Activated CD8-positive, alpha-beta memory T cell treated with anti-CD3 and anti-CD28 coated beads for 24 hours (primary cell): ENCODE measurements around the gene SOX21.

Experiments
- DNase-seq: peaks from one replicate; pipeline ENCODE4 v3.0.0-alpha.2; 2020

SOX21 gene

DNA sequence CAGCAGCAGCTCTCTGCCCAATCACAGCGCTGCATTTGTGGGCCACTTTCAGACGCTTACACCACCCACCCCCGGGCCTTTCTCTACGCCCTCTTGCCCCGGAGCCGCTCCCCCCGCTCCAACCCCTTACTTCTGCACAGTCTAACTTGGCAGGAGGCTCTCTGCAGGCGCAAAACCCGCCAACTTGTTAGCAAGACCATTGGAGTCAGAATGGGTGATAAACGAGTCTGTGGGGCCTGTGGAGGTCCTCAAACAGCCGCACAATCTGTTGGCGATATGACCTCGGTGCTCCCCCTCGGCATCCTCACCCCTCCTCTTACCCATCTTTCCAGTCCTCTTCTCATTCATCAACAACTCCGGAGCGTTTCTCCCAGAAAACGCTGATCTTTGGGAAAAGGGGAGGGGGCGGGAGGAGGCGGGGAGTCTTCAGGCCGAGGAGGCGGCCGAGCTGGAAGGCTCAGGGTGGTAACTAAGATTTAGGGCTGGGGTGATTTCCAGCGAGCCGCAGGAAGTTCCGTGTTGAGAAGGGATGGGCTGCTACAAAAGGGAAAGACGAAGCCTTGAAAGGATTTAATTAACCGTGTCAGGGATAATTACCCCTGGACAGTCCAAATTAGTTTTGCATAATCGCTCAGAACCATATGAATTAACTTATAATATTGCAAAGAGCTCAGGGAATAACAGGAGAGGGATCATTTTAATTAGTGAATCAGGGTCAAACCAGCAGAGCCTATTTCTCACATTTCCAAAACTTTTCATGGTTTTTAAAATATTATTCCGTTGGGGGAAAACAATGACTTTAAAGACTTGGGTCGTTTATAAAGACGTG is 4.1 kb downstream of the SOX21 start:
- no peak for DNase-seq

DNA sequence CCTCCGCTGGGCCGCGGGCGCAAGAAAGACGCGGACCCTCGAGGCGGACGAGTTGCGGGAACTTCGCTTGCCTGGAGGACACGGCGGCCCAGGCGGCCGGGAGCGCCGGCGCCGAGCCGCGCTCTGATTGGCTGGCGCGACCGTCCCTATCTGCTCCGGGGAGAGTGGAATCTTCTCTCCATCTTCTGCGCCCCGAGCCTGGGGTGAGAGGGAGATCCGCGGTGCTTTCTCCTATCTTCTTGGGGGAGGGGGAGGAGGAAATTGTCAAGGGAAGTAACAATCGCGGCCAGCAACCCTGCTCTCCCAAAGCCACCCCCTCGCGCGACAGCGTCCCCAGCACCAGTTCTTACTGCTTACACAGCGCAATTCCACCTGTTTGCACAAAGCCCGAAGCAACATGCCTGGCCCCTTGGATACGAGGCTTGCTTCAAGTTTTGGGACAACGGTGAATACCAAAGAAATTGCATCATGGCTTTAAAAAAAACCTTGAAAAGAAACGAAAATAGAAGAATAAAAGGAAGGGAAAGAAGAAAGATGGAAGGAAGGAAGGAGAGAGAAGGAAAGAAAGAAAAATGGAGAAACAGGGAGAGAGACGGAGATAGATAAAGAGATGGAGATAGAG is 4.8 kb downstream of the SOX21 start:
- DNase-seq = no peak

DNA sequence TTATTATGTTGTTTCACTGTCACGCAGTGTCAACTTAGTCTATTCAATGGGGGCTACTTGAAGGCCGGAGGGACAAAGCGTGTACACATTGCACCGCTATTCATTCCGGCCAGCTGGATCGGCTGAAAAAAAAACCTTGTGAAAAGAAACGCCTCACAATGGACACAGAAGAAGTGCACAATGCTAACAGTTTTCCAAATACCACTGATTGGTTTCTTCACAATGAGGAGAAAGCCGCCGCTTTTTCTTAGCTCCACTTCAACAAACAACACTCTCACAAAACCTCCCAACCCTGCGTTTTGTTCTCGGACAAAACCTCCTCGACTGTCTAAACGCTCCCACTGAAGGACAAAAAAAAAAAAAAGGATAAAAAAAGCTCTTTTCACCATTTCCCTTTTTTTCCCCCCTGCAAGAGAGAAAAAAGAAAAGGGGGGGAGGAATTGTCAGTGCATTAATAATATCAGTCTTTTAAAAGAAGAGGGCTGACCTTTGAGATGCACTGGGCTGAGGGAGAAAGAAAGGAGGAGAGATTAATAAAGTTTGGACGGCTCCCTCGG is 5.4 kb downstream of the SOX21 start:
- DNase-seq = no peak

DNA sequence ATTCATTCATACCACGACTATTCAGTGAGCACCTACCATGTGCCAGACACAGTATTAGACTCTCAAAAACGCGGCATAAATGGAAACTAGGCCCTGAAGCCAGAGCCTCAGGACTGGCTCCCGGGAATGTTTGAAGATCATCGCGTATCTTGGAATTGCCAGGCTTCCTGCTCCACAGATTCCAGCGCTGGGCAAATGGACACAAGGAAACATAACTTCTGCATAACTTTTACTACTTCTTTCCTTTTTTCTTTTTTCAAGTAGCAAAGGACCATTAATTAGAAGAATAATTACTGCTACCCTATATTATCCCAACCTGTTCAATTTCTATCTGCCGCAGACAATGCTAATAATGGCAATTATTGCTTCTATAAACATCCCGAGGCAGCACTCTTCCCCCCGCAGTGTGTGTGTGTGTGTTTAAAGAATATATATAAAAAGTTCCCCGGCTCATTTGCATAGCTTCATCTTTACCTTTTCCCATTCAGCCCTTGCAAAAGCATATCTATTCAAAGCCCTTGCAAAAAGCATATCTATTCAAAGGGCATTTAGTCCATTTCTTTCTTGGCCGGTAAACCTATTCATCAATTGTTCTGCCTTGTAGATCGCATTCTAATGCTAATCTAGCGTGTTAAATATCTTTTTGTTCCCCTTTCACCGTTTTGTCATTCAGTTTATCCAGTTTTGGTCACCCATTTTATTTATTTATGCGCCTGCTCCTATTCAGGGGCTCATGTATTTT is 6.1 kb downstream of the SOX21 start:
- no peak for DNase-seq

DNA sequence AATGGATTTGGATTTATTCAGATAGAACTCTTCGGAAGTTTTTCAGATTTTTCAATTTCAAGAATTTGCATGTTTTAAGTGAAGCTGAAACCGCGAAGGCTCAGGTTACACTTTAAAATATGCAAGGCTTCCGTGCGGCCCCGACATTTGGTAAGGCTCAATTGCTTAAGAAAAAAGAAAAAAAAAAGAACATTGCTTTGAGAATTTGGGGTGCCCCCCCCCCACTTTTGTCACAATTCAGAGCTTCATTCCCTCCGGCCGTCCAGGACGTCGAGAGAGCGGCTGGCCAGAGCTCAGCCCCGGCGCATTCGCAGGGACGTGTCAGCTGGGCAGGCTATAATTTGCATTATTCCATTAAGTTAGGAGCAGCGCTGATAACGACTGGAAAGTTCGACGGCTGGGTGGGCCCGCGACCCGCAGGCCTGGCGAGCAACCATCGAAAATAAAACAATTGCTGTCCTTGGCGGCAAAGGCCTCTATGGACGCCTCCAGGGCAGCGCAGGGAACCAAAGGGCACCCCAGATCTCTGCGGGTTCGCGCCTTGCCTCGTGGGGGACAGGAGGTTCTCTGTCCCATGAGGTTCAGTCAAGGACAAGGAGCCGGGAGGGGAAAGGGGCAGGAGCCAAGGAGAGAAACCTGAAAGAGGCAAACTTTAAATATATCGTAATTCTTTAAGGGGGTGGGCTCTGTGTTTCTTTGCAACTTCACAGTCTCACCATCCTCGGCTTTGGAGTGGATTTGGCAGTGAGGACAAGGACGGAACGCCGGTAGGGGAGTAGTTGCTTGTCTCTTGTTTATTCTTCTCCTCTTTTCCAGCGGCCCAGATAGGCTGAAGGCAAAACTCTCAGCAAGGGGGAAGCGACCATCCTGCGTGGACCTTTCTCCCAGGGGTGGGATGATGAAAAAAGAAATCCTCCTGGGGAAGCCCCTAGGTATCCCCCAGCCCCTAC is 7.0 kb downstream of the SOX21 start:
- no peak for DNase-seq

DNA sequence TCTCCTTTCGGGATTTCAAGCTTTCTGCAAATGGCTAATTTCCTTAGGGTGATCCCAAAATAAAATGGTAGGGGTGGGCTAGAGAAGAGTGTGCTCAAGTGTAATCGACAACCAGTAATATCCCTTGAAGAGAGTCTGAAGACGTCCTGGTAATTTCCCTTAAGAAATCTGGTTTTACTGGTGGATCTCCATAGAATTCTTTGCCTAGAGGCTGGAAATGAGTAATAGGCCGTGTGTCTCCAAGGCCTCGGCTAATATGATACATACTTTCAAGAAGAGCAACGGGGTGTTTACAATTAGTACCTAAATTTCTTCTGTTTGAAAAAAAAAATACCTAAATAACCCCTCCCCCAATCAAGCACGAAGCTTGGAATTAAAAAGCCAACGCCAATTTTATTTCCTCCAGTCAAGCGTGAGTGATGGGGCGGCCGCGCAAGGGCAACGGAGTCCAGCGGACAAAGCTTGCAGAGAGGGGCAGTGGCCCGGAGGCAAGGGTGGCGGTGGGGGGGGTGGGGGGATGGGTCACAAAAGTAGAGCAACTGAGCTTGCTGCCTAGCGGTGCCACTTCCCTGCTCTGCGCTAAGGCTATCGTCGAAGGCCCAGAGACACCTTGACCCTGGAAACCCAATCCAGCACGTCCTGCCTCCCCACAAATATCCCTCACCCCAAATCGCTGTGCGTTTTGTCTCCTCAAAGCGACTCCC is 7.8 kb downstream of the SOX21 start:
- DNase-seq = no peak

DNA sequence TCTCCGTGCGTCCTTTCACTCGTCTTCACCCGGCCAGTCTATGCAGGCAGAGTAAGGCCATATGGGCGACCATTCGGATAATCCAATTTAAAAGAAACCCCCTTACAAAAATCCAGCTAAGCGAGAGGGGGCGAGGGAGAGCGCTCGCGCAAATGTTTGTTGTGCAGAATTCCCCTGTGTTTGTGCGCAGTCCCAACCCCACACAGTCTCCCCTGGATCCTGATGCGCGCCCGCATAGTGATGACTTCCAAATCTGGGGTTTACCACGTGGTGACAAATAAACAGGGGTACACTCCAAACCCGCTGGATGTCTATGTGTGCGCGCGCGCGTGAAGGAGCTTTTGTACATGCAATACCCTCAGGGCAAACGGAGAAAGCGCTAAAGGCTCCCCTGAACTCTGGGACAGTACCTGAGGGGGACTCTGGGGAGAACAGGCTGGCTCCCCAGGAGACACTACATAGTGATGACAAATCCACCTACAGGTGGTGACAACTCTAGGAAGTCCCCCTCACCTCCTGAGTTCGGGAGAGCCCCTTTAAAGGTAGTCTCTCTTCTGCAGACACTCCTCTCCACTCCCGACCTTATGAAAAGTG is 8.5 kb downstream of the SOX21 start:
- no peak for DNase-seq

DNA sequence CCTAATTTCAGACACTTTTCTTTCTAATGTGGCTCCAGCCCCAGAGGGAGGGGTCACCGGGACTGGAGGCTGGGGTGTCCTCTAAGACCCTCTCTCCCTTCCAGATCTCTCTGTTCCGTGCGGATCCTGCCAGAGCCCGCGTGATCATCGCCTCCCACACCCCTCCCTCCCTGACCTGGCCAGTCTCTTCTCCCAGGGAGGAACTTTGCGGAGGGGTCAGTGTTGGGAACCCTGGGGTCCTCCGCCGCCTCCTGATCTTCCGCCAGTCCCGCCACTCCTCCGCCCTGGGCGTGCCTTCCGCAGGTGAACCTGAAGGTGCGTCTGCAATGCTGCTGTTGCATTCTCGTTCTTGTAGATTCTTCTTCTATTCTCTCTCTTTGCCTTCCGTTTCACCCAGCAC is 9.1 kb downstream of the SOX21 start:
- no peak for DNase-seq

DNA sequence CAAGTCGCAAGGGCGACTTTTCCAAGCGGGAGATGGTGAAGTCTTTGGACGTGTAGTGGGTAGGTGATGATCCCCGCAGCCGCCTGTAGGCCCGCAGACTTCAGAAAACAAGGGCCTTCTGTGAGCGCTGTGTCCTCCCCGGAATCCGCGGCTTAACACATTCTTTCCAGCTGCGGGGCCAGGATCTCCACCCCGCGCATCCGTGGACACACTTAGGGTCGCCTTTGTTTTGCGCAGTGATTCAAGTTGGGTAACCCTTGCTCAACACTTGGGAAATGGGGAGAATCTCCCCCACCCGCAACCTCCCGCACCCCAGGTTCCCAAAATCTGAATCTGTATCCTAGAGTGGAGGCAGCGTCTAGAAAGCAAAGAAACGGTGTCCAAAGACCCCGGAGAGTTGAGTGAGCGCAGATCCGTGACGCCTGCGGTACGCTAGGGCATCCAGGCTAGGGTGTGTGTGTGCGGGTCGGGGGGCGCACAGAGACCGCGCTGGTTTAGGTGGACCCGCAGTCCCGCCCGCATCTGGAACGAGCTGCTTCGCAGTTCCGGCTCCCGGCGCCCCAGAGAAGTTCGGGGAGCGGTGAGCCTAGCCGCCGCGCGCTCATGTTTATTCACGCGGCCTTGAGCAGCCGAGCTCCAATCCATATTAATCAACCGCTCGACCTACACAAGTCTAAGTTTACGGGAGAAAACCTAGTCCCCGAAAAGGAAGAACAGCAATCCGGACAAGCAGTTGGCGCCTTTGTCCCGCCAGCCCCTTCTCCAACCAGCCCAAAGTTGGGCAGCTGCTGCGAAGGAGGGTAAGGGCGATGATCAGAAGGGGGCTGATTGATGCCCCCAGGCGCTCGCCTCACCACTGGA is 9.9 kb downstream of the SOX21 start:
- DNase-seq = no peak

DNA sequence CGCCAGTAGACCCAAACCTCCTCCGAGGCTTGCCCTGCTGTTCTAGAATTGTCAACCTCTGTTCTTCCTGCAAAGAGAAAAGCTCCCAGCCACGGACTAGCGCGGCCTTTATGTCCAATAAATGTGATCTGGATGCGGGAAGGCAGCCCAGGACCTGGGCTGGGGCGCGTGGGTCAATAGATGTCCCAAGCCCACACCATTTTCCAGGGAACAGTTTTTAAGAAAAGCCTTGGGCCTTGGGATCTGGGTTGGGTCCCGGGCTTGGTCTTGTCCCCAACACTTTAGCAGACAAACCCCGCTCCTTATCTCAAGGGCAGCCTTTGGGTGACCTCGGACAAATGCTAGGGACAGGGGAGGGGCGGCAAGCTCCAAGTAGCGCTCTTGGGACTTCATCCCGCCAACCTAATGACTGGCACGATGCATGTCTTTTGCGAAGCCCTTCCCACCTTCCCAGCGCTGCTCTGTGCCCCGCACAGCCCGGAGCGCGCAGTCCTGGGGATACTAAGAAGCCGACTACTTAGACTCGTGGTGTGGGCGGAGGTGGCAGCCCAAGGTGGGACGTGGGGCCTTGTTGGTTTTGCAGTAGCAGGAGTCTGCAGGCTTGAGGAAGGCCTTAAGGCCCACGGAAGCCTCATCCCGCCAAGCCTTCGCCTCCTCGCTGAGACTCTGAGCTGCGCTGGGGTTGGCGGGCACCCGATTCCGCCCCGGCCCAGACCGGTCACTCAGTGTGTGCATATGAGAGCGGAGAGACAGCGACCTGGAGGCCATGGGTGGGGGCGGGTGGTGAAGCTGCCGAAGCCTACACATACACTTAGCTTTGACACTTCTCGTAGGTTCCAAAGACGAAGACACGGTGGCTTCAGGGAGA is 10.8 kb downstream of the SOX21 start:
- DNase-seq = no peak

DNA sequence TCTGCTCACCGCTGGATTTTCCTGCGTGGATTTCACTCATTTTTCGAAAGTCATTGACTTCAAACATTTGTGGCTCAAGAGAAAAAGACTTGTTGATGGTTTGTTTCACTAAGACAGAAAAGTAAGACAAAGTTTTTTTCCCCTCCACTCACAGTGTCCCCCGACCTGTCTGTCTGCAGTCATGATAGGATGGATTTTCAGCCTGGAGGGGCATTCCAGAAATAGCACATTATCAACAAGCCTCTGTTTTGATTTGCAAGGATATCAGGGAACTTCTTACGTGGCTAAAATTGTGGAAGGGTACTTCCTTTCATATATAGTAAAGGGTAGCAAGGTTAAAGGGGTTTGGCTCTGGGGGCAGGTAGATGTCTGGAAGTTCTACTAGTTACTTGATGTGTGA is 11.8 kb downstream of the SOX21 start:
- DNase-seq = no peak

DNA sequence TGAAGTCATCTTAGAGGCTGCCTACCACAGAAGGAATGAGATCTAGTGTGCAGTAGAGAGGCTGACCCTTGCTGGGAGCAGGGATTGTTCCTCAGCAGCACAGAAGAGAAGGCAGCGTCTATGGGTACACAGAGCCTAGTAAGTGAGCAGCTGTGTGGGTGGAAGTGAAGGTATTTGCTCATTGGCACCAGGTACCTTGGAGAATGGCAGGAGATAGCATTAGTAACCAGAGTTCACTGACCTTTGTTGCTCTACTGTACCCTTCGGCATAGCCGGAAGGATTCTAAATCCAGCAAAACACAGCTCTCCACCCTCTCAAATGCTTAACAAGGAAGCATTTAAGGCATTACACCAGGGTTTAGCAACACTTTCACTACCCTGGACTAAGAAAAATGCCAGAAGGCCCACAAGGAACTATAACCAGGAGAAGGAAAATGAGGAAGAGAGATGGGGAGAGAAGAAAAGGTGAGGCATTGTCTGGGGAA is 12.3 kb downstream of the SOX21 start:
- no peak for DNase-seq

DNA sequence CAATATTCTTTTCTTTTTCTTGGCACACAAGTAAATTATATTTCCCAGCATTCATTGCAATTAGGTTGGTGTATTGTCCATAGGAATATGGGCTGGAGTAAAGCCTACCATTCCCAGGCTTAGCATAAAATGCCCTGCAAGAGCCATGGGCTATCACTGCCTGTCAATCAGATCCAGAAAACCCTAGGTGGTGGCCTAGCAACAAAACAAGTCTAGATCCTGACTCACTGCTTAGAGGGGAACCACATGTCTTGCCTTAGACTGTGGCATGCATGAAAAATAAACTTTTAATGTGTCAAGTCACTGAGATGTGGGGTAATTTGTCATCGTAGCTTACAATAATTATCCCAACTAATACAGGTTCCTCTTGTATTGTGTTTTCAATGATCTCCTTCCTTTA is 16.2 kb downstream of the SOX21 start:
- no peak for DNase-seq

DNA sequence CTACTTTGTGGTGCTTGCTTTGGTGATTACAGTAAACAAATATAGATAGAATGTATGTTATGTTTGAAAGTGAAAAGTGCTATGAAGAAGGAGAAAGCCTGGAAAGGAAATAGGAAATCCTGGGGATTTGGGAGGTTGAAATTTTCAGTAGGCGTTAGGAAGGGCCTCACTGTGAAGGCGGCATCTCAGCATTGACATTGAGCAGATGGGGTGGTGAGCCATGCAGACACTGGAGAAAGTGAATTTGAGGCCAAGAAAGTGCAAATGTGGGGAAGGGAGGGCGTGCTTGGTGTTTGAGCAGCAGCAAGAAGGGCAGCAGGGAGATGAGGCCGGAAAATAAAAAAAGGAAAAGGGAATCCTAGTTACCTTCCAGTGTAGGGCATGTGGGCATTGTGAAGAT is 20.3 kb downstream of the SOX21 start:
- no peak for DNase-seq

DNA sequence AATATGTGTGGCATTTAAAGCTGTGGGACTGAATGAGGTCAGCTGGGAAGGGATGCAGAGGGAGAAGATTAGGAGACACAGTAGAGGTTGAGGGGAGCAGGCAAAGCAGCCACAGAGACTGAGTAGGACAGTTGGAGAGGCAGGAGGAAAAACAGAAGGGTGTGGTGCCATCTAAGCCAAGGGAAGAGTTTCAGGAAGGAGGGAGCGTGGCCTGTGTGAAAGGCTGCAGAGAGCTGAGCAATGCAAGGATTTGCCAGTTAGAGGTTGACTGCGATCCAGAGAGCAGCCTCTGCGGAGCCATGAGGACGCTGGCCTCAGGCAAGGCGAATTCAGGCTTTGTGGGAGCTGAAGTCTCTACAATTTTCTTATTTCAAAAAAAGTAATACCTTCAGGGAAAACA is 28.9 kb downstream of the SOX21 start:
- DNase-seq = no peak

DNA sequence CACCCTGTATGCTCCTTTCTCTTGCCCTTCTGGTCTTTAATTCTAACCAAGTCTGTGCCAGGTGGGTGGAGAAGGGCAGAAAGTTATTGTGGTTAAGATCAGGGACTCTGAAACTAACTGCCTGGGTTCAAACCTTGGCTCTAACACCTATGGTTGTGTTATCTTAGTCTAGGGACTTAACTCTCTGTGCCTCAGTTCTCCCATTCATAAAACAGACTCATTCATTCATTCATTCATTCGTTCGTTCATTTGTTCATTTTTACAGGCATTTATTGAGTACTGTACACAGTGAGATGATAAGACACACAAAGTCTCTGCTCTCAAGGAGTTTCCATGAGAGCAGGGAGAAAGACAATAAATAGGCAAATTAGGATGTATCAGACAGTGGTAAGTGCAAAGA is 30.1 kb downstream of the SOX21 start:
- no peak for DNase-seq

DNA sequence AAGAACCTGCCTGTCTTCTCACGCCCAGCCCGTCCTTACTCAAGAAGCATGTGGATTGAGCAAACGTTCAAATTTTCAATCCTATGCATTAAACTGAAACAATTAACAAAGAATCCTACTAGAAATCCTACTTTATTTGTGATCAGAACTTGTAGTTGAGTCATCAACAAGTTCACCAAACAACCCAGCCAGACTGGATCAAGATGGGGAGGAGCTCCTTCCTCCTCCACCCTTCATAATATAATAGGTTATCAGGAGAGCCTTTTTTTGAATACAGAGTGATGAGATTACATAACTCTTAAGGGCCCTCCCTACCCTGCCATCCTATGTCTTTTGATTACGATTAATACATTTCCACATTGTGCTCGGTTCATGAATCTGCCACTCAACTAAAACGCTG is 32.7 kb downstream of the SOX21 start:
- DNase-seq = no peak

DNA sequence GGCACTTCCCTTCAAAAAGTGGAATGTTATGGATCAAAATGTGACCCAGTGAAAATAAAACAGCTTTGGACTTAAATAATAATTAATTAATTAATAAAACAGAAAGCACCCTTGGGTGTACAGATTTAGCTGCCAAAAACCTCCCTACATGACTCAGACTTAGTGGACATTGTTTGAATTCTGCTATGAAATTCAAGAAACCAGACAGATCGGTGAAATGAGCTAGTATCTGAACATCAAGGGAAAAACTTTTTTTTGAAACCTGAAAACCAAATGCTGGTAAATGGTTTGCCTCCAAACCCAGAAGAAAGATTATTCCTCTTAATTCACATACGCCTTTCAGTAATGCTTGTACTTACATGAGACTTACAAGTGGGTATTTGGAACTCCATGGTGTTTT is 33.5 kb downstream of the SOX21 start:
- no peak for DNase-seq

DNA sequence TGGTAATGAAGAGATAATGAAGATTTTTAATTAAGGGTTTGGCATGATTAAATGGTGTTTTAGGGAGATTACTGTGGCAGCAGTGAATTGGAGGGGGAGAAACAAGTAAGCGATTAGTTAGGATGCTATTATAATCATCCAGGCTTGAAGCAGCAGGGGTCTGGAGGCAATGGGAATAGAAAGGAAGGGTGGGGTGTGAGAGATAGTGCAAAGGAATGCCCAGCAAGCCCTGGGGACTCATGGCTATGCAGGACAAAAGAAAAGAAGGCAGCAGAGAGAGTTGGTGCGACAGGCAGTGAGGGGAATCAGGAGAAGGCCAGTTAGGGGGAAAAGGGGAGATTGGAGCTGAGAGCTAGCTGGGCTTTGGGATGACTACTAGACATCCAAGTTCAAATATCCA is 34.5 kb downstream of the SOX21 start:
- no peak for DNase-seq
